GM12878 (cell line): Measurements from ENCODE around the gene SERPINA4. TPM values are rescaled to one million over a fixed set of nuclear protein-coding genes. Genes with fewer than 3 reads are reported as not detected.

Experiments
- ATAC-seq: fragments of 200-7000 bp; cut with Tn5 transposase; 3 replicates; pipeline ENCODE4 v1.9.1; 2020; ENCODE audit warnings: mild to moderate bottlenecking, moderate library complexity
- BruUV-seq: library from RNA; stranded (reverse); fragments of 400-500 nt; replicated peaks from 2 replicates; lab custom pipeline; 2021; lab: Mats Ljungman, UMichigan
- CTCF ChIA-PET: fragments of 300-600 bp; sonication (Branson Sonifier 250); formaldehyde crosslinking; extraction: SDS; loops from one replicate; lab custom pipeline; 2021; ENCODE audit warnings: inconsistent platforms; lab: Yijun Ruan, JAX
- POLR2A ChIA-PET: fragments of 350-600 bp; formaldehyde crosslinking; extraction: SDS; loops from one replicate; lab custom pipeline; 2021; ENCODE audit warnings: inconsistent platforms; lab: Charles Lee
- RAD21 ChIA-PET: fragments of 300-600 bp; sonication (Branson Sonifier 250); formaldehyde crosslinking; loops from one replicate; lab custom pipeline; 2023; ENCODE audit warnings: antibody characterized with exemption; ENCODE audit not compliant: unreplicated experiment; lab: Charles Lee
- SMC1A ChIA-PET: fragments of 300-600 bp; sonication (Branson Sonifier 250); formaldehyde crosslinking; loops from one replicate; lab custom pipeline; 2023; ENCODE audit not compliant: unreplicated experiment, uncharacterized antibody; lab: Charles Lee
- DNase-seq: peaks from one replicate; pipeline ENCODE4 v3.0.0-alpha.2; 2011; ENCODE audit warnings: low read depth, low spot score
- FAIRE-seq: peaks from 3 replicates; lab custom pipeline; 2011; peaks lifted over from hg19 to GRCh38; lab: Jason Lieb, UNC
- H2AFZ ChIP-seq: 2 replicates; pipeline ENCODE4 v1.6.0; 2011; ENCODE audit warnings: low read depth, low read length, control low read depth; ENCODE audit not compliant: control insufficient read depth
- H3K27ac ChIP-seq: 2 replicates; pipeline ENCODE4 v1.5.1; 2011; ENCODE audit warnings: control low read depth; ENCODE audit not compliant: control insufficient read depth, insufficient read depth
- H3K27me3 ChIP-seq, 2 experiments: replicated peaks in 1 of 2; 2 replicates each; pipeline versions ENCODE4 v1.6.0 to v1.6.1; 2011; ENCODE audit warnings: low read length in 1 of 2; ENCODE audit not compliant: control insufficient read depth in 2 of 2, insufficient read depth in 2 of 2
- H3K36me3 ChIP-seq, 2 experiments: 2 replicates each; pipeline ENCODE4 v1.5.1; 2011; ENCODE audit warnings: low read length in 1 of 2; ENCODE audit not compliant: control insufficient read depth in 2 of 2, insufficient read depth in 2 of 2
- H3K4me1 ChIP-seq: 2 replicates; pipeline ENCODE4 v1.6.1; 2011; ENCODE audit warnings: mild to moderate bottlenecking, low read length, moderate library complexity, mixed read lengths; ENCODE audit not compliant: control insufficient read depth, insufficient read depth
- H3K4me2 ChIP-seq: 2 replicates; pipeline ENCODE4 v1.6.0; 2011; ENCODE audit warnings: control low read depth; ENCODE audit not compliant: control insufficient read depth, insufficient read depth
- H3K4me3 ChIP-seq: fragments of 200-600 bp; sonication (generic); 2 replicates; pipeline ENCODE4 v1.5.1; 2016
- H3K79me2 ChIP-seq: 2 replicates; pipeline ENCODE4 v1.6.0; 2011; ENCODE audit warnings: low read length; ENCODE audit not compliant: control insufficient read depth, insufficient read depth
- H3K9ac ChIP-seq: 2 replicates; pipeline ENCODE4 v1.8.0; 2011; ENCODE audit warnings: low read length, control low read depth, mixed read lengths; ENCODE audit not compliant: control insufficient read depth, insufficient read depth
- H3K9me3 ChIP-seq: replicated peaks from 3 replicates; pipeline ENCODE4 v1.5.1; 2011; ENCODE audit warnings: mild to moderate bottlenecking, low read length; ENCODE audit not compliant: control insufficient read depth, insufficient read depth
- H4K20me1 ChIP-seq: 2 replicates; pipeline ENCODE4 v1.6.0; 2011; ENCODE audit not compliant: control insufficient read depth, insufficient read depth
- CREM ChIP-seq: IDR thresholded peaks from 2 replicates; pipeline ENCODE4 v1.6.1; 2014; ENCODE audit warnings: antibody characterized with exemption, low read depth
- LARP7 ChIP-seq: fragments of 450-650 bp; IDR thresholded peaks from 2 replicates; pipeline ENCODE4 v1.6.1; 2017; ENCODE audit warnings: mild to moderate bottlenecking
- NBN ChIP-seq: fragments of 450-650 bp; IDR thresholded peaks from 2 replicates; pipeline ENCODE4 v1.6.1; 2016
- NFIC ChIP-seq: IDR thresholded peaks from 2 replicates; pipeline ENCODE4 v1.6.1; 2012; ENCODE audit warnings: low read depth, mild to moderate bottlenecking, inconsistent platforms, low read length, moderate library complexity
- NR2F1 ChIP-seq: fragments of 450-650 bp; conservative IDR thresholded peaks from 2 replicates; pipeline ENCODE4 v1.6.1; 2017; ENCODE audit warnings: mild to moderate bottlenecking
- RBBP5 ChIP-seq: fragments of 200-600 bp; sonication (generic); conservative IDR thresholded peaks from 2 replicates; pipeline ENCODE4 v1.6.1; 2016
- SMC3 ChIP-seq: IDR thresholded peaks from 2 replicates; pipeline ENCODE4 v1.6.1; 2011; ENCODE audit warnings: low read length, improper control_type of control experiment, borderline replicate concordance
- SREBF1 ChIP-seq: IDR thresholded peaks from 2 replicates; pipeline ENCODE4 v1.6.1; 2012; ENCODE audit warnings: mild to moderate bottlenecking, low read length
- TBL1XR1 ChIP-seq: IDR thresholded peaks from 2 replicates; pipeline ENCODE4 v1.6.1; 2012; ENCODE audit warnings: low read depth, low read length, improper control_type of control experiment
- YBX1 ChIP-seq: fragments of 450-650 bp; IDR thresholded peaks from 2 replicates; pipeline ENCODE4 v1.6.1; 2016; ENCODE audit warnings: antibody characterized with exemption
- WGBS: methylation state at CpG from one replicate; pipeline ENCODE4 v1.1.6; 2016; ENCODE audit warnings: low lambda C conversion rate; ENCODE audit not compliant: insufficient replicate concordance, insufficient coverage; ENCODE audit errors: missing lambda C conversion rate; 5-methylcytosine and 5-hydroxymethylcytosine counted together
- in situ Hi-C: fragments of 300-500 bp; cut with MboI; formaldehyde crosslinking; loops from 9 replicates; pipeline ENCODE4 v1.14.3; 2018; ENCODE audit warnings: mixed read lengths
- intact Hi-C: fragments of 100-400 bp; cut with micrococcal nuclease; formaldehyde crosslinking; loops from one replicate; pipeline ENCODE4 v1.14.2; 2022; ENCODE audit not compliant: unreplicated experiment
- polyA plus RNA-seq, 11 experiments: library from polyadenylated mRNA; depleted of rRNA in 4 of 11; unstranded in 6 of 11; stranded (reverse) in 5 of 11; fragments of >200 nt; fragmentation: Nextera tagmentation in 4 of 11; fragmentation: Illumina TruSeq in 1 of 11; extraction: Ambion mirVana in 4 of 11; extraction: Trizol in 1 of 11; gene quantifications; 1 replicate in 1 of 11; 2 replicates in 10 of 11; pipeline versions ENCODE4 v1.2.1 to v1.2.3, GENCODE V29; 2011 to 2016; ENCODE audit warnings: inconsistent platforms in 2 of 11, missing spikeins in 2 of 11, low read depth in 1 of 11
- total RNA-seq, 4 experiments: library from RNA; depleted of rRNA in 3 of 4; stranded (reverse); fragments of >200 nt in 3 of 4; fragmentation: Illumina TruSeq in 1 of 4; extraction: Trizol in 1 of 4; gene quantifications; 2 replicates each; pipeline versions ENCODE4 v1.2.1 to v1.2.3, GENCODE V29; 2013 to 2021
- TF ChIP-seq, protein P1 (sequence below): IDR thresholded peaks from 2 replicates; pipeline ENCODE4 v1.6.1; 2011; ENCODE audit warnings: borderline replicate concordance, low read depth, mild to moderate bottlenecking, moderate library complexity, mixed read lengths, low read length; ENCODE audit not compliant: insufficient read depth; ENCODE audit errors: extremely low read length
- TF ChIP-seq, protein P2 (sequence below): fragments of 450-650 bp; IDR thresholded peaks from 2 replicates; pipeline ENCODE4 v1.6.1; 2016; ENCODE audit warnings: mild to moderate bottlenecking, moderate library complexity, borderline replicate concordance
- TF ChIP-seq, protein P3 (sequence below): IDR thresholded peaks from 2 replicates; pipeline ENCODE4 v1.6.1; 2012; ENCODE audit warnings: low read depth, low read length, improper control_type of control experiment
- TF ChIP-seq, protein P4 (sequence below): fragments of 450-650 bp; formaldehyde crosslinking; IDR thresholded peaks from 2 replicates; pipeline ENCODE4 v1.4.0; 2022; ENCODE audit warnings: mild to moderate bottlenecking, moderate library complexity
- TF ChIP-seq, protein P5 (sequence below): IDR thresholded peaks from 2 replicates; pipeline ENCODE4 v1.6.1; 2011; ENCODE audit warnings: low read depth, mild to moderate bottlenecking, low read length, moderate library complexity, borderline replicate concordance; ENCODE audit errors: extremely low read depth

SERPINA4 gene
- total and polyA plus RNA-seq, 10 of the 15 experiments (the other 5 are each of a cell fraction or from before 2014, with no cell fraction given) = 0.13 TPM; not detected in 9

DNA sequence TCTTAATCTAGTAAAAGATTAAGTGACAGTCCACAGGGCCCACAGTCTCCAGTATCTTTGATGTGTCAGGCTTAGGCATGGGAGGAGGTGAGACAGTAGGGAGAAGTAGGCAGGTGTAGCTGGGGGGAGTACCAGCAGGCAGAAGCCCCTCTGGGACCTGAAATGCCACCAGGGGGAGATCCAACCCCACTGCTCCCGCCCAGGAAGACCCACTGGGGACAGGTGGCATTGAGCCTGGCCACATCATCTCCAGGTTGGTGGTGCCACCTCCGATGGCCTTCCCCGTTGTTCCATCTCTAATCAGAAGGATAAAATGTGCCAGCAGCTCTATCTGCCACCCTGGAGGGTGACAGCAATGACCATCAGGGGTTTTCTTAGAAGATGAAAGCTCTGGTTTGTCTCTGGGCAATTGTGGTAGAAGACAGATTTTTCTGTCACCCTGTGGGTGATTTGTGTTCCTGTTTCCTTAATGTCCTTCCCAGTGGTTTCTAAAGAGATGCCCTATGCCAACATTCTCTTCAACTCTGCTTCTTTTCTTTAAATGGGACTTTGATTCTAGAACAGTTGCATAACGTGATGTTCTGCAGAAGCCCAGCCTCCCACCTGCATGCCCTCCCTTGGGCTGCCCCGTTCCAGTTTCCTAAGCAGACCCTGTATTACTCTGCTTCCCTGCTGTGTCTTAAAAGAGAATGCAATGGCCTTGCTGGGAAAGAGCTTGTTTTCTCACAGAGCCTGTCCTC is 39.7 kb upstream of the SERPINA4 start:
- WGBS = 14% methylated on average over 5 of the region's 5 CpGs
- RAD21 ChIA-PET = no interaction called here
- no peaks in the 10 kb centered on the region for H3K36me3 ChIP-seq
- ATAC-seq = no peak
- H3K27me3 ChIP-seq = peaks cover 0 to 4% of the 10 kb centered on the region in 2 experiments; a peak in 2 of 4 replicates
- no TSS peak for BruUV-seq
- SMC1A ChIA-PET = no interaction called here
- no peak for FAIRE-seq
- POLR2A ChIA-PET = no interaction called here
- no peak for DNase-seq
- H3K4me2 ChIP-seq = no peak overlapping the region
- no peaks in the 10 kb centered on the region for H4K20me1 ChIP-seq
- H3K9ac ChIP-seq = no peak overlapping the region
- no peaks in the 10 kb centered on the region for H3K4me1 ChIP-seq
- no peak overlapping the region for H3K27ac ChIP-seq
- in situ Hi-C loops = no loop called here
- CTCF ChIA-PET = no interaction called here
- no peak overlapping the region for H3K4me3 ChIP-seq
- no peak overlapping the region for H2AFZ ChIP-seq
- H3K9me3 ChIP-seq = no peaks in the 10 kb centered on the region; the same call in 2 of the 3 replicates
- intact Hi-C loops = no loop called here
- no peaks in the 10 kb centered on the region for H3K79me2 ChIP-seq
- TF ChIP-seq, protein P1, sequence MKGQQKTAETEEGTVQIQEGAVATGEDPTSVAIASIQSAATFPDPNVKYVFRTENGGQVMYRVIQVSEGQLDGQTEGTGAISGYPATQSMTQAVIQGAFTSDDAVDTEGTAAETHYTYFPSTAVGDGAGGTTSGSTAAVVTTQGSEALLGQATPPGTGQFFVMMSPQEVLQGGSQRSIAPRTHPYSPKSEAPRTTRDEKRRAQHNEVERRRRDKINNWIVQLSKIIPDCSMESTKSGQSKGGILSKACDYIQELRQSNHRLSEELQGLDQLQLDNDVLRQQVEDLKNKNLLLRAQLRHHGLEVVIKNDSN = no peak
- TF ChIP-seq NBN (no peak), SREBF1 (no peak), YBX1 (no peak), SMC3 (no peak), TBL1XR1 (no peak), CREM (no peak), LARP7 (no peak), RBBP5 (no peak), NR2F1 (no peak), NFIC (no peak)
- TF ChIP-seq, protein P2, sequence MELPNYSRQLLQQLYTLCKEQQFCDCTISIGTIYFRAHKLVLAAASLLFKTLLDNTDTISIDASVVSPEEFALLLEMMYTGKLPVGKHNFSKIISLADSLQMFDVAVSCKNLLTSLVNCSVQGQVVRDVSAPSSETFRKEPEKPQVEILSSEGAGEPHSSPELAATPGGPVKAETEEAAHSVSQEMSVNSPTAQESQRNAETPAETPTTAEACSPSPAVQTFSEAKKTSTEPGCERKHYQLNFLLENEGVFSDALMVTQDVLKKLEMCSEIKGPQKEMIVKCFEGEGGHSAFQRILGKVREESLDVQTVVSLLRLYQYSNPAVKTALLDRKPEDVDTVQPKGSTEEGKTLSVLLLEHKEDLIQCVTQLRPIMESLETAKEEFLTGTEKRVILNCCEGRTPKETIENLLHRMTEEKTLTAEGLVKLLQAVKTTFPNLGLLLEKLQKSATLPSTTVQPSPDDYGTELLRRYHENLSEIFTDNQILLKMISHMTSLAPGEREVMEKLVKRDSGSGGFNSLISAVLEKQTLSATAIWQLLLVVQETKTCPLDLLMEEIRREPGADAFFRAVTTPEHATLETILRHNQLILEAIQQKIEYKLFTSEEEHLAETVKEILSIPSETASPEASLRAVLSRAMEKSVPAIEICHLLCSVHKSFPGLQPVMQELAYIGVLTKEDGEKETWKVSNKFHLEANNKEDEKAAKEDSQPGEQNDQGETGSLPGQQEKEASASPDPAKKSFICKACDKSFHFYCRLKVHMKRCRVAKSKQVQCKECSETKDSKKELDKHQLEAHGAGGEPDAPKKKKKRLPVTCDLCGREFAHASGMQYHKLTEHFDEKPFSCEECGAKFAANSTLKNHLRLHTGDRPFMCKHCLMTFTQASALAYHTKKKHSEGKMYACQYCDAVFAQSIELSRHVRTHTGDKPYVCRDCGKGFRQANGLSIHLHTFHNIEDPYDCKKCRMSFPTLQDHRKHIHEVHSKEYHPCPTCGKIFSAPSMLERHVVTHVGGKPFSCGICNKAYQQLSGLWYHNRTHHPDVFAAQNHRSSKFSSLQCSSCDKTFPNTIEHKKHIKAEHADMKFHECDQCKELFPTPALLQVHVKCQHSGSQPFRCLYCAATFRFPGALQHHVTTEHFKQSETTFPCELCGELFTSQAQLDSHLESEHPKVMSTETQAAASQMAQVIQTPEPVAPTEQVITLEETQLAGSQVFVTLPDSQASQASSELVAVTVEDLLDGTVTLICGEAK = no peak
- TF ChIP-seq, protein P3, sequence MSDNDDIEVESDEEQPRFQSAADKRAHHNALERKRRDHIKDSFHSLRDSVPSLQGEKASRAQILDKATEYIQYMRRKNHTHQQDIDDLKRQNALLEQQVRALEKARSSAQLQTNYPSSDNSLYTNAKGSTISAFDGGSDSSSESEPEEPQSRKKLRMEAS = no peak
- TF ChIP-seq, protein P4, sequence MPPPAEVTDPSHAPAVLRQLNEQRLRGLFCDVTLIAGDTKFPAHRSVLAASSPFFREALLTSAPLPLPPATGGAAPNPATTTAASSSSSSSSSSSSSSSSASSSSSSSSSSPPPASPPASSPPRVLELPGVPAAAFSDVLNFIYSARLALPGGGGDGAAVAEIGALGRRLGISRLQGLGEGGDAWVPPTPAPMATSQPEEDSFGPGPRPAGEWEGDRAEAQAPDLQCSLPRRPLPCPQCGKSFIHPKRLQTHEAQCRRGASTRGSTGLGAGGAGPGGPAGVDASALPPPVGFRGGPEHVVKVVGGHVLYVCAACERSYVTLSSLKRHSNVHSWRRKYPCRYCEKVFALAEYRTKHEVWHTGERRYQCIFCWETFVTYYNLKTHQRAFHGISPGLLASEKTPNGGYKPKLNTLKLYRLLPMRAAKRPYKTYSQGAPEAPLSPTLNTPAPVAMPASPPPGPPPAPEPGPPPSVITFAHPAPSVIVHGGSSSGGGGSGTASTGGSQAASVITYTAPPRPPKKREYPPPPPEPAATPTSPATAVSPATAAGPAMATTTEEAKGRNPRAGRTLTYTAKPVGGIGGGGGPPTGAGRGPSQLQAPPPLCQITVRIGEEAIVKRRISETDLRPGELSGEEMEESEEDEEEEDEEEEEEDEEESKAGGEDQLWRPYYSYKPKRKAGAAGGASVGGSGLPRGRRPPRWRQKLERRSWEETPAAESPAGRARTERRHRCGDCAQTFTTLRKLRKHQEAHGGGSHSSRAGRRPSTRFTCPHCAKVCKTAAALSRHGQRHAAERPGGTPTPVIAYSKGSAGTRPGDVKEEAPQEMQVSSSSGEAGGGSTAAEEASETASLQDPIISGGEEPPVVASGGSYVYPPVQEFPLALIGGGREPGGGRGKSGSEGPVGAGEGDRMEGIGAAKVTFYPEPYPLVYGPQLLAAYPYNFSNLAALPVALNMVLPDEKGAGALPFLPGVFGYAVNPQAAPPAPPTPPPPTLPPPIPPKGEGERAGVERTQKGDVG (CRISPR knock-in tag) = no peak
- TF ChIP-seq, protein P5, sequence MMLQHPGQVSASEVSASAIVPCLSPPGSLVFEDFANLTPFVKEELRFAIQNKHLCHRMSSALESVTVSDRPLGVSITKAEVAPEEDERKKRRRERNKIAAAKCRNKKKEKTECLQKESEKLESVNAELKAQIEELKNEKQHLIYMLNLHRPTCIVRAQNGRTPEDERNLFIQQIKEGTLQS = no peak
